B cell (primary cell): ENCODE measurements around the gene PAM16. TPM values are rescaled to one million over a fixed set of nuclear protein-coding genes. Genes with fewer than 3 reads are reported as not detected.
A peak's percentile ranks its signal among the peaks of the same experiment; 100 is the strongest.

Source experiments
- ATAC-seq: fragments of 200-7000 bp; cut with Tn5 transposase; one replicate; pipeline ENCODE4 v1.10.0; 2021; ENCODE audit warnings: low read depth, mild to moderate bottlenecking, moderate number of reproducible peaks, moderate library complexity
- CTCF ChIA-PET: fragments of 350-600 bp; sonication (Branson Sonifier 250); formaldehyde crosslinking; loops from one replicate; lab custom pipeline; 2021; ENCODE audit warnings: antibody characterized with exemption, inconsistent platforms; lab: Charles Lee
- POLR2A ChIA-PET: fragments of 350-600 bp; sonication (Branson Sonifier 250); formaldehyde crosslinking; loops from one replicate; lab custom pipeline; 2021; ENCODE audit warnings: antibody characterized with exemption; lab: Charles Lee
- DNase-seq: peaks from one replicate; pipeline ENCODE4 v3.0.0; 2013
- H2AFZ ChIP-seq: 2 replicates; pipeline ENCODE4 v1.6.1; 2012; ENCODE audit warnings: mild to moderate bottlenecking, low read depth, low read length; ENCODE audit not compliant: insufficient read depth, poor library complexity, severe bottlenecking
- H3K27ac ChIP-seq, 2 donors: 1 replicate in 1 of 2; 2 replicates in 1 of 2; pipeline ENCODE4 v1.5.1; 2012 to 2013; ENCODE audit warnings: low read length in 2 of 2, mild to moderate bottlenecking in 2 of 2, moderate library complexity in 1 of 2
- H3K27me3 ChIP-seq, 4 experiments: fragments of 200-600 bp in 1 of 4; sonication (generic) in 1 of 4; replicated peaks in 1 of 4; 1 replicate in 2 of 4; 2 replicates in 2 of 4; pipeline versions ENCODE4 v1.6.1 to v1.7.0; 2013 to 2016; ENCODE audit warnings: low read length in 3 of 4, mild to moderate bottlenecking in 2 of 4, mixed read lengths in 1 of 4, moderate library complexity in 1 of 4; ENCODE audit not compliant: insufficient read depth in 4 of 4, control insufficient read depth in 3 of 4; ENCODE audit errors: control extremely low read depth in 1 of 4
- H3K36me3 ChIP-seq, 2 experiments: replicated peaks in 1 of 2; 1 replicate in 1 of 2; 2 replicates in 1 of 2; pipeline versions ENCODE4 v1.6.1 to v1.7.1; 2013; ENCODE audit warnings: low read length in 1 of 2; ENCODE audit not compliant: insufficient read depth in 2 of 2, control insufficient read depth in 1 of 2; ENCODE audit errors: control extremely low read depth in 1 of 2, extremely low read depth in 1 of 2
- H3K4me1 ChIP-seq, 2 donors: fragments of 200-600 bp in 1 of 2; sonication (generic) in 1 of 2; 1 replicate in 1 of 2; 2 replicates in 1 of 2; pipeline versions ENCODE4 v1.5.1 to v1.6.1; 2013 to 2017; ENCODE audit warnings: low read length in 2 of 2; ENCODE audit not compliant: control insufficient read depth in 2 of 2, insufficient read depth in 2 of 2
- H3K4me2 ChIP-seq: replicated peaks from 2 replicates; pipeline ENCODE3; 2012; ENCODE audit warnings: mild to moderate bottlenecking, low read depth, low read length; ENCODE audit not compliant: poor library complexity, severe bottlenecking
- H3K4me3 ChIP-seq, 5 experiments: fragments of 200-600 bp in 1 of 5; sonication (generic) in 1 of 5; 1 replicate in 3 of 5; 2 replicates in 2 of 5; pipeline versions ENCODE4 v1.5.1 to v1.7.0; 2011 to 2016; ENCODE audit warnings: low read length in 4 of 5, mild to moderate bottlenecking in 4 of 5, low read depth in 2 of 5, control low read depth in 1 of 5, moderate library complexity in 1 of 5; ENCODE audit not compliant: insufficient read depth in 1 of 5; ENCODE audit errors: control extremely low read depth in 1 of 5, extremely low read depth in 1 of 5
- H3K79me2 ChIP-seq: fragments of 200-600 bp; sonication (generic); one replicate; pipeline ENCODE4 v1.6.0; 2016; ENCODE audit warnings: low read length; ENCODE audit not compliant: control insufficient read depth, insufficient read depth
- H3K9ac ChIP-seq: fragments of 200-600 bp; sonication (generic); 2 replicates; pipeline ENCODE4 v1.6.1; 2017; ENCODE audit warnings: mild to moderate bottlenecking, low read length, moderate library complexity
- H3K9me3 ChIP-seq, 3 donors: one replicate each; pipeline versions ENCODE4 v1.6.1 to v1.7.1; 2013; ENCODE audit warnings: low read length in 2 of 3; ENCODE audit not compliant: control insufficient read depth in 2 of 3, insufficient read depth in 1 of 3; ENCODE audit errors: control extremely low read depth in 1 of 3
- H4K20me1 ChIP-seq: 2 replicates; pipeline ENCODE4 v1.6.0; 2012; ENCODE audit warnings: mild to moderate bottlenecking, low read length; ENCODE audit not compliant: insufficient read depth, control insufficient read depth, poor library complexity, severe bottlenecking
- H3K27ac Mint-ChIP-seq: one replicate; pipeline ENCODE4 v1.8.0; 2021; ENCODE audit warnings: mixed read lengths
- H3K27me3 Mint-ChIP-seq: one replicate; pipeline ENCODE4 v1.8.0; 2021; ENCODE audit warnings: mixed read lengths
- H3K4me1 Mint-ChIP-seq: one replicate; pipeline ENCODE4 v1.8.0; 2021; ENCODE audit warnings: mixed read lengths
- H3K4me3 Mint-ChIP-seq: one replicate; pipeline ENCODE4 v1.8.0; 2021; ENCODE audit warnings: mixed read lengths
- H3K9me3 Mint-ChIP-seq: one replicate; pipeline ENCODE4 v1.8.0; 2022; ENCODE audit warnings: mixed read lengths; ENCODE audit not compliant: insufficient read depth
- EZH2 ChIP-seq: IDR thresholded peaks from 2 replicates; pipeline ENCODE4 v1.6.1; 2012; ENCODE audit warnings: borderline replicate concordance, low read depth, mild to moderate bottlenecking, moderate library complexity, low read length; ENCODE audit not compliant: insufficient read depth, poor library complexity, severe bottlenecking
- WGBS: methylation state at CpG from one replicate; pipeline ENCODE4 v1.1.5; 2013; ENCODE audit warnings: missing lambda C conversion rate; ENCODE audit not compliant: insufficient coverage; 5-methylcytosine and 5-hydroxymethylcytosine counted together
- intact Hi-C: fragments of 100-400 bp; cut with micrococcal nuclease; formaldehyde crosslinking; loops from one replicate; pipeline ENCODE4 v1.10.0; 2022
- polyA plus RNA-seq: library from polyadenylated mRNA; depleted of rRNA; stranded (reverse); fragments of >200 nt; gene quantifications from 2 replicates; pipeline ENCODE4 v1.2.3, GENCODE V29; 2012
- total RNA-seq, 2 donors: library from RNA; stranded (reverse); fragments of 120-200 nt in 1 of 2; gene quantifications; 1 replicate in 1 of 2; 2 replicates in 1 of 2; pipeline versions ENCODE4 v1.2.3 to v1.2.4, GENCODE V29; 2013 to 2022
- TF ChIP-seq, protein P1 (sequence below): fragments of 200-600 bp; IDR thresholded peaks from one replicate; pipeline ENCODE4 v1.8.0; 2022; ENCODE audit warnings: antibody characterized with exemption, mild to moderate bottlenecking

PAM16 gene
- total and polyA plus RNA-seq, 2 donors (not counting 1 experiment from before 2014, with no cell fraction given), result 57.3 to 64.1 TPM

DNA sequence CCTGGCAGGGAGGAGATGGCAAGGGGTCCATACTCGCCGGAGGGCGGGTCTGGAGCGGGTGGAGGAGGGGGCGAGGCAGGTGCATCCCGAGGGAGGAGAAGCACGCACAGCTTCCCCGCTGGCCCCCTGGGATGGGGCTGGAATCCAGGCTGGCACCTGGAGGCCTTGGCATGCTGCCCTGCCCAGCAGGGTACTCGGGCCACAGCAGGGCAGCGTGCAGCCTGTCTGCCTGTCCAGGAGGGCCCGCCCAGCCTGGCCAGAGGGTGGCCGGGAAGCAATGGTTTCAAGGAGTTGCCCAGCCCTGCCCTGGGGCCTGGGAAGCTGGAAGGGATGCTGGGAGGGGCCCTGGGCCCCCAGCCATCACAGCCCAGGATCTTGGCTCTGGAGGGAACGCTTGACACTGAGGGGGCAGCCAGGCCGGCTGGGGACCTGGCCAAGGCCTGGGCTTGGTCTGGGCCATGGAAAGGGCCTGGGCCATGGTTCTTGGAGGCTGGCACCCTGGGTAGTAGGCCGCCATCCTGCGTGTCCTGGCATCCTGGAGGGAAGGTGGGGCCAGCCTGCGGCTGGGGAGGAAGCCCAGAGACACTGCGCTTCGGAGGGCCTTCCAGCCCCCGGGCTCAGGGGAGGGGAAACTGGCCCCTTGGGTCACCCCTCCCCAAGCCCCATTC, 34.1 kb downstream of the PAM16 start:
- Mint-ChIP-seq H3K4me3 (peak overlapping the region; percentile 39), H3K27ac (no peak overlapping the region), H3K27me3 (peaks cover 11% of the 10 kb centered on the region), H3K9me3 (no peaks in the 10 kb centered on the region), H3K4me1 (peaks cover 18% of the 10 kb centered on the region)
- Histone ChIP-seq H3K27me3 (peaks cover 0 to 59% (median 22%) of the 10 kb centered on the region in 4 experiments), H3K4me2 (peak overlapping the region; percentile 83), H3K36me3 (no peaks in the 10 kb centered on the region), H3K79me2 (no peaks in the 10 kb centered on the region), H3K4me1 (peaks cover 30 to 37% of the 10 kb centered on the region in 2 donors), H4K20me1 (no peaks in the 10 kb centered on the region), H3K4me3 (peak overlapping the region in 1 of 5 experiments; percentile 36), H2AFZ (no peak overlapping the region), H3K9me3 (peaks cover 0 to 12% (median 0%) of the 10 kb centered on the region in 3 donors), H3K9ac (no peak overlapping the region), H3K27ac (no peak overlapping the region)
- ATAC-seq (no peak), DNase-seq (no peak)
- intact Hi-C loops, result no loop called here
- WGBS, result 92% methylated on average over 20 of the region's 20 CpGs
- TF ChIP-seq, protein P1, sequence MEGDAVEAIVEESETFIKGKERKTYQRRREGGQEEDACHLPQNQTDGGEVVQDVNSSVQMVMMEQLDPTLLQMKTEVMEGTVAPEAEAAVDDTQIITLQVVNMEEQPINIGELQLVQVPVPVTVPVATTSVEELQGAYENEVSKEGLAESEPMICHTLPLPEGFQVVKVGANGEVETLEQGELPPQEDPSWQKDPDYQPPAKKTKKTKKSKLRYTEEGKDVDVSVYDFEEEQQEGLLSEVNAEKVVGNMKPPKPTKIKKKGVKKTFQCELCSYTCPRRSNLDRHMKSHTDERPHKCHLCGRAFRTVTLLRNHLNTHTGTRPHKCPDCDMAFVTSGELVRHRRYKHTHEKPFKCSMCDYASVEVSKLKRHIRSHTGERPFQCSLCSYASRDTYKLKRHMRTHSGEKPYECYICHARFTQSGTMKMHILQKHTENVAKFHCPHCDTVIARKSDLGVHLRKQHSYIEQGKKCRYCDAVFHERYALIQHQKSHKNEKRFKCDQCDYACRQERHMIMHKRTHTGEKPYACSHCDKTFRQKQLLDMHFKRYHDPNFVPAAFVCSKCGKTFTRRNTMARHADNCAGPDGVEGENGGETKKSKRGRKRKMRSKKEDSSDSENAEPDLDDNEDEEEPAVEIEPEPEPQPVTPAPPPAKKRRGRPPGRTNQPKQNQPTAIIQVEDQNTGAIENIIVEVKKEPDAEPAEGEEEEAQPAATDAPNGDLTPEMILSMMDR, result no peak
- no peak for TF ChIP-seq EZH2
- ChIA-PET POLR2A (interaction anchor here (0.9 kb wide), 1 partner anchor 9 kb away, joined by 3 read pairs; no protein-coding TSS in a partner anchor), CTCF (interaction anchor here (1.0 to 15.7 kb wide), 3 partner anchors 12 to 48 kb away, joined by 3 to 165 read pairs (median 3); no protein-coding TSS in a partner anchor)
